Fibroblast of skin of back (primary cell): ENCODE data around the gene FAM135A.
A peak's percentile ranks its signal among the peaks of the same experiment; 100 is the strongest.
"Not testable (repeated sequence)": the region's sequence is repeated elsewhere in the genome, so short reads cannot be mapped to it uniquely, and the experiment has no call there.

ENCODE experiments used
- DNase-seq: peaks from one replicate; pipeline ENCODE4 v3.0.0-alpha.2; 2013

Gene FAM135A

DNA sequence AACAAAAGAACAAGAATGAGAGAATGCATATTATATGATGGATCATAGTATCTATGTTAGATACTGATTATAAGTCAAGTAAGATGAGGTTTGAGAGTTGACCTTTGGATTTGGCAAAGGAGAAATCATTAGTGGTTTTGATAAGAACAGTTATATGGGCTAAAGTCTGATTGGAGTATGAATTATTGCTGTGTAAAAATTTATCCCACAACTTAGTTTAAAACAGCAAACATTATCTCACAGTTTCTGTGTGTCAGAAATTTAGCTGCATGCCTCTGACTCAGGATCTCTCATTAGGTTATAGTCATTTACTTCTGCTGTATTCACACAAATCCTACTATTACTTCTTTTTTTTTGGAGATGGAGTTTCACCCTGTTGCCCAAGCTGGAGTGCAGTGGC, 56.7 kb downstream of the FAM135A start:
- no peak for DNase-seq

DNA sequence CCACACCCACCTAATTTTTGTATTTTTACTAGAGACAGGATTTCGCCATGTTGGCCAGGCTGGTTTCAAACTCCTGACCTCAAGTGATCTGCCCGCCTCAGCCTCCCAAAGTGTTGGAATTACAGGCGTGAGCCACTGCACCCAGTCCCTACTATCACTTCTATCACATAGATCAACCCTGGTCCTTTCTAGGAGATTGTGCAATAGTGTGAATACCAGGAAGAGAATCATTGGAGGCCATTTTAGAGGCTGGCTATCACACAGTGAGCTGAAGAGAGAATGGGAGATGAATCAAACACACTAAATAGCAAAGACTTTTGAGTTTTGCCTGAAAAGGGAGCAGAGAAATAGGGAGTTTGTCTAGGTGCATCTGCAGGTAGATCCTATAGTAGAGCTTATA, 57.2 kb downstream of the FAM135A start:
- not testable (repeated sequence) for DNase-seq

DNA sequence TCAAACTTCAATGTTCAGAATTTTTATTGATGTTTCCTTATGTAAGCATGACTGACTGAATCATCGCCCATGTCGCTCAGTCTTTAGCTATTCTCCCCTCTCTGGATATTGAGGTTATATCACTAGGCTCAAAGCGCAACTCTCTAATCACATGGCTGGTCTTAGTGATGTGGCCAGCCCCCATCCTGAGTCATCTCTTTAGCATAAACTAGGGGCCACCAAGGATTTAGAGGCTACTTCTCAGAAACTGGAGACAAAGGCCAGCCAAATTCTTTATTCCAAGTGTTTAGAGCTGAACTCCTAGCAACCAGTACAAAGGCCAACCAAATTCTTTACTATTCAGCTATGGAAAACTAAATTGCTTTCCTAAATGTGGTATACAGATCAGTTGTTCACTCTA, 61.4 kb downstream of the FAM135A start:
- peak; percentile 12 for DNase-seq

DNA sequence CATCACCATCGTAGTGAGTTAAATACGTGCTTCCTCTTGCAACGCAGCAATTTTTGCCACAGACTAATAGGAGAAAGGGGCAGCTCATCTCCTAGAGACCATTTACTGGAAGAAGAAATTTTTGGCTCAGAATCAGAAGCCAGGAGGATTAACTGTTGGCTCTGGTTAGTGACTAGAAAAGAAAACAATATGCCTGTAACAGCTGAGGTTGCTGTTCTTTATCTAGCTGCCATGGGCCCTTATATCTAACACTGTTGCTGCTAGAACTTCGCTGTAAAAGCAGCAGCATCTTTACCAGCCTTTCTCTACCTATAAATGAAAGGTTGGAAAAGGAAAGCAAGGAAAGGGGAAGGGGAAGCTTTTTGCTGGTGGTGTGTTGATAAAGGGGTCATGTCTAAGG, 65.9 kb downstream of the FAM135A start:
- DNase-seq = peak; percentile 35

DNA sequence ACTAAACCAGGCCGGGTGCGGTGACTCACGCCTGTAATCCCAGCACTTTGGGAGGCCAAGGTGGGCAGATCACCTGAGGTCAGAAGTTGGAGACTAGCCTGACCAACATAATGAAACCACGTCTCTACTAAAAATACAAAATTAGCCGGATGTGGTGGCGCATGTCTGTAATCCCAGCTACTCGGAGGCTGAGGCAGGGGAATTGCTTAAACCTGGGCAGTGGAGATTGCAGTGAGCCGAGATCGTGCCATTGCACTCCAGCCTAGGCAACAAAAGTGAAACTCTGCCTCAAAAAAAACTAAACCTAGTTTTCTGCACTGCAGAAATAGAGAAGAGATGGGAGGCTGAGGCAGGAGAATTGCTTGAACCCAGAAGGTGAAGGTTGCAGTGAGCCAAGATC, 73.3 kb downstream of the FAM135A start:
- DNase-seq = not testable (repeated sequence)

DNA sequence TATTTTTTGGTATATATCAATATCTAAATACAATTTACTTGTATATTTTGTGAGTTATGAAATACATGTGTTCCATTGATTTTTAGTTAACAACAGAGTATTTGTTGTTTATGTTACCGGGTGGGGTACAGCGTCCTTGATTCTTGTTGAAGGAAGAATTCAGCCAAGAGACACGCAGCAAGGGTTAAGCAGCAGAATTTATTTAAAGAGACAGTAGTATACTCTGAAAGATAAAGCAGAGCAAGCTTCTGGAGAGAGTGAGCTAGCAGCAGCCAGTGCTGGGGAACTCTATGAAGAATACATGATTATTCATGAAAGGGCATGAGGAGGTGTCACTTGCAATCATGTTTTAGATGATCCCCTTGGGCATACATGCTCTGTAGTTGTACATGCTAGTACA, 76.1 kb downstream of the FAM135A start:
- no peak for DNase-seq

DNA sequence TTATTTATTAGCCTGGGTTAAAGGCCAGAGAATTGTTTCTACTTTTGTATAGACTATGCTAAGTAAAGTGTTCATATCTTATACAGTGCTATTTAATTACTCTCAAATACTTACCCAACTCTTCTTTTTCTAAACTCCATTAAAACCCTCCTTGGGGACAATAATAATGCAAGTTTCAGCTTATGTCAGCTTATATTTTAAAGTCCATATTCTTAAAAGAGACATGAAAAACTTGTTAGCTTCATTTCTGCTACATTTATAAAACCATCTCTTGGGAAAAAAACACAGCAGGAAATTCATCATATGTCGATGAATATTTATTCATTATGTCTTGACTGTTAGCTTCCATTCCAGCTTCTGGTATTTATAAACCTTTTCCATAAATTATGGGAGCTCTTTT, 81.5 kb downstream of the FAM135A start:
- DNase-seq = no peak

DNA sequence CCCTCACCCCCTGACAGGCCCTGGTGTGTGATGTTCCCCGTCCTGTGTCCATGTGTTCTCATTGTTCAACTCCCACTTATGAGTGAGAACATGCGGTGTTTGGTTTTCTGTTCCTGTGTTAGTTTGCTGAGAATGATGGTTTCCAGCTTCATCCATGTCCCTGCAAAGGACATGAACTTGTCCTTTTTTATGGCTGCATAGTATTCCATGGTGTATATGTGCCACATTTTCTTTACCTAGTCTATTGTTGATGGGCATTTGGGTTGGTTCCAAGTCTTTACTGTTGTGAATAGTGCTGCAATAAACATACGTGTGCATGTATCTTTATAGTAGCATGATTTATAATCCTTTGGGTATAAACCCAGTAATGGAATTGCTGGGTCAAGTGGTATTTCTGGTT, 82.5 kb downstream of the FAM135A start:
- DNase-seq = not testable (repeated sequence)

DNA sequence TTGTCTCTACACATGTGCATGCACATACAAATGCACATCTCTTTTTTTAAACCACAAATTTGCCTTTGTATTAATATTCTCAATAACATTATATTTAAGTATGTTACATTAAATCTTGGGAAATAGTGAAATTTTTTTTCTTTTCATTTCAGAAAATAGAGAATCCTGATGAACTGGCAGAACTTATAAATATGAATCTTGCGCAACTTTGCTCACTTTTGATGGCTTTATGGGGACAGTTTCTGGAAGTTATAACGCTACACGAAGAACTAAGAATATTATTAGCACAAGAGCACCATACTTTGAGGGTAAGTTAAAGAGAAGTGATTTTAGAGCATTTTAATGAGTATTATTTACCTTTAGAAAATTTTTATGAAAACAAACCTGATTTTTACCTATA, 89.2 kb downstream of the FAM135A start:
- DNase-seq = no peak

DNA sequence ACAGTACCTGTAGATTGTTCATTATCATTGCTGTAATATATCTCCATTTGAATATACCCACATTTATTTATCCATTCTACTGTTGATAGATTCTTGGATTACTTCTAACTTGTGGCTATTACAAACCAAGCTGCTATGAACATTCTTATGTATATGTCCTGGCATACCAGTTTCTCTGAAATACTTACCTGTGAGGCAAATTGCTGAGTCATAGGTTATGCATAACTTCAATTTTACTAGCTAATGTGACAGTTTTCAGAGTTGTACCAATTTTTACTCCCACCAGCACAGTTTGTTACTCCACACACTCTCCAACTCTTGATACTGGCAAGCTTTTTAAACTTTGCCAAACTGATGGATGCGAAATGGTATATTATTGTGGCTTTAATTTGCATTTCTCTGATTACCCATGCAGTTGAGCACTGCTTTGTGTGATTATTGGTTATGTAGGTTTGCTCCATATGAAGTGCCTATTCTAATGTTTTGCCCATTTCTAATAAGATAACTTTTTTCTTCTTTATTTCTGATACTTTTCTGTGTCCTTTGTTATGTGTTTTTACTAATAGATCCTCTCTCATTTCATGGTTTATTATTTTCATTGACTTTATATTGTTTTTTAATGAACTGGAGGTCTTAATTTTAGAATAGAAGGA, 90.6 kb downstream of the FAM135A start:
- no peak for DNase-seq

DNA sequence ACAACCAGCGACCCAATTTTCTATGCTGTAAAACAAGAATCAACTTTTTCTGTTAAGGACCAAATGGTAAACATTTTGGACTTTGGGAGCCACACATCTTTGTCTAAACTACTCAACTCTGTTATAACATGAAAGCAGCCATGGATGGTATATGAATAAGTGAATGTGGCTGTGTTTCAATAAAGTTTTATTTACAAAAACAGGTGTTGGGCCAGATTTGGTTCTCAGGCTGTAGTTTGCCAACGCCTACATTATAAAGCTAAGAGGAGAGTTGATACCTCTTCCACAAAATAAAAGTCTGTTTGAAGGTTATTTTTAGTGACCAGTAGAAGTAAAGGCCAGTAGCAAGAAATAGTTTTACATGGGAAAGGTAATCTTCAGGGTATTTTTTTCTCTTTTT, 93.0 kb downstream of the FAM135A start:
- no peak for DNase-seq

DNA sequence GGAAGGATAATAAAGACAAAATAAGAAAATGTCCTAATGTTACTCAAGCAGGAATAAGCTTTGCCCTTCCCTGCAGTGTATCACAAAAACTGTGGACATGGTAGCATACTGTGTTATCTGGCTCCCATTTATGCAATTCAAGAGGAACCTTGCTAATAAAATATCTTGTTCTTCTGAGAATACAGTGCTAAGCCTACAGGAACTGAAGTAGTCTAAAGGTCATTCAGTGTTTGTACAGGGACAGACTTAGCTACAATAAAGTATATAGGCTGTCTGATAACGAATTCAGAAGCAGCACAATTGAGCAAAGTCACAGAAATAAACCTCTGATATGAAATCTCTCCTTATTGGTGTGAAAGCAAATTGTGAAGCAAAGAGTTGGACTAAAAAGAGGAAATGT, 93.9 kb downstream of the FAM135A start:
- DNase-seq = no peak

DNA sequence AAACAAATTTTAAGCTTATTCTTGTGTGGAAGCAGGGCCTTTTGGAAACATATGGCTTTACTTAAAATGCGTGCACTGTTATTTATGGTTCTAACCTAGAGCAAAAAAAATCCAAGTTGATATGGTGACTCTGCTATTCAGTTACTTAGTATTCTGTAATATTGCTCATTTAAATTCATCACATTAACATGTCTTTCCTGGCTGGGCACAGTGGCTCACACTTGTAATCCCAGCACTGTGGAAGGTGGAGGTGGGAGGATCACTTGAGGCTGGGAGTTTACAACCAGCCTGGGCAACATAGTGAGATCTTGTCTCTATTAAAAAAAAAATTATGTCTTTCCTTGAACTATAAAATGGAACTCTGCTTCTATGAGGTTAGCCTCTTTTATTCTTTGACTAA, 95.6 kb downstream of the FAM135A start:
- DNase-seq = no peak

DNA sequence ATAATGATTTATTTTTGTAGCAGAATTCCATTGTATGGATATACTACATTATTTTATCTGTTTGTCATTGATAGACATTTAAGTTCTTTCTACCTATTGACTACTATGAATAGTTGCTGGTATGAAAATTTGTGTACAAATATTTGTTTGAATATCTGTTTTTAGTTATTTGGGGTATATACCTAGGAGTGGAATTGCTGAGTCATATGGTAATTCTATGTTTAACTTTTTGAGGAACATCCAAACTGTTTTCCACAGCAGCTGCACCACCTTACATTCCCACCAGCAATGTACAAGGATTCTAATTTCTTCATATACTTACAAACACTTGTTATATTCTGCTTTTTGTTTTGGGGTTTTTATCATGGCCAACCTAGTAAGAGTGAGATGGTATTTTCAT, 97.3 kb downstream of the FAM135A start:
- no peak for DNase-seq

DNA sequence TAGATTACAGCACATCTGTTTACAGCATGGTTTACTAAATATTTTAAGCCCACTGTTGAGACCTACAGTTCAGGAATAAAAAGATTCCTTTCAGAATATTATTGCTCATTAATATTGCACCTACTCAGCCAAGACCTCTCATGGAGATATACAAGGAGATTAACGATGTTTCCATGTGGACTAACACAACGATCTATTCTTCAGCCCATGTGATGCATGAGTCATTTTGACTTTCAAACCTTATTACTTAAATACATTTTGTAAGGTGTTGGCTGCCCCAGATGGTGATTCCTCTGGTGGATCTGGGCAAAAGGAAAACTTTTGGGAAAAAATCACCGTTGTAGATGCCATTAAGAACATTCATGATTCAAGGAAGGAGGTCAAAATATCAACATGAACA, 105.4 kb downstream of the FAM135A start:
- DNase-seq = no peak

DNA sequence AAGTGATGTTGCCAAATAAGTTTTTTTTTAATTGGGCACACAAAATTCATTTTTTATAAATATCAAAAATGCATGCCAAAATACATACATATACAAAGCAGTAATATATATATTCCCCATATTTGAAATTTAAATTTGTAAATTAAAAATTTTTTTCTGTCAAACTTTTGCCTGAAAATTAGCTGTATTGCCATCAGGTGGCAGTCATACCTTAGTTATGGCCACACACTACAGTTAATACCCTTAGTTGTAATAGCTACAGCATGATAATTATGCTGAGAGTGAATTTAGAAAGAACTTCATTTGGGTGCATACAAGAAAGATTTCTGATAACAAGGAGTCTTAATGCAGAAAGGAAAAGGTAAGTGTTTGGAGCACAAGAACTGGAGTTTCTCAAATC, 107.3 kb downstream of the FAM135A start:
- no peak for DNase-seq

DNA sequence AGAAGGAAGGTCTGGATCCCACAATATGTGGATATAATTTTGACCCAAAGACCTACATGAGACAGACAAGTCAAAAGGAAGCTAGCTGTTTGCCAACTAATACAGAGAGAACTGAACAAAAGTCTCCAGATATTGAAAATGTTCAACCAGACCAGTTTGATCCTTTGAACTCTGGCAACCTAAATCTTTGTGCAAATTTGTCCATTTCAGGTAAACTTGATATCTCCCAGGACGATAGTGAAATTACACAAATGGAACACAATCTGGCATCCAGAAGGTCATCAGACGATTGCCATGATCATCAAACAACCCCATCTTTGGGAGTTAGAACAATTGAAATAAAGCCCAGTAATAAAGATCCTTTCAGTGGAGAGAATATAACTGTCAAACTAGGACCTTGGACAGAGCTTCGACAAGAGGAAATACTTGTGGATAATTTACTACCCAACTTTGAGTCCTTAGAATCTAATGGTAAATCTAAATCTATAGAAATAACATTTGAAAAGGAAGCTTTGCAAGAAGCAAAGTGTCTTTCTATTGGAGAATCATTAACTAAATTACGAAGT, 111.5 kb downstream of the FAM135A start:
- DNase-seq = no peak

DNA sequence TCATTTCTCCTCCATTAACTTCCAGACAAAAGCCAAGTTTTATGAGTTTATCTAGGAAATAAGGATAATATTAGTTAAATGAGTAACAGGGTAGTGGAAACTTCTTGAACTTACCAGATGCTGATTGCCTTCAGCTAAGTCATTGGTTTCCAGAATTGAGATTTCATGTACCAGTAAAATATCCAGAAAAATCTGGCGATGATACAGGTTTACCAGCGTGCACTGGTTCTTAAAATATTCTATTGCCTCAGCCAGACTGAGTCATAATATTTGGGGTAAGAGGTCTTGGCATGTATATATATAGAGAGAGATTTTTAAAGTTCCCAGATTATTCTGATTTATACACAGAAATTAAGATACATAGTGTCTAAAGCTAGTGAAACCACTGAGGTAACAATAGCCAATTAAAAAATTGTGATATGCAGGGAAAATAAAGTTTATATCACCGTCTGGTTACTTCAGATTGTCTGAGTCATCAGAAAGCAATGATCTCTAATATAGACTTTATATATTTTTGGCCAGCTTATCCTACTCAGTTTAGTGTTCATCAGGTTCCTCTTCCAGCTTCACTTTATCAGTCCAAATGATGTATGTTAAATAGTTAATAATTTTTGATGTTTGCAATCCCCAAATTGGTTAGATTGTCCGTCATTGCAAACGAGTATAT, 113.9 kb downstream of the FAM135A start:
- peak; percentile 33 for DNase-seq

DNA sequence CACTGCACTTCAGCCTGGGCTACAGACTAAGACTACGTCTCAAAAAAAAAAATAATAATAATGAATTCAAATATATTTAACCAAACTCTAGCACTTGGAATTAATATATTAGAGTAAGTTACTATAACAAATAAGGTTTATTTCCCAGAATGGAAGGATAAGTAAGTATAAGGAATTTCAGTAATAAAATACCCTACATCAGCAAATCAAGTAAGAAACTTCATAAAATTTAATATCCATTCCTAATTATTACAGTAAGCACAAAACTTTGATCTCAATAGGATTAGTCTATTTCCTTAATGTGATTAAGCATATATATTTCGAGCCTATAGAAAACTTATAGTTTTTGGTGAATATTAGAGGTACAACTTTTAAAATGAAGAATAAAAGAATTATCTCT, 116.7 kb downstream of the FAM135A start:
- DNase-seq = no peak

DNA sequence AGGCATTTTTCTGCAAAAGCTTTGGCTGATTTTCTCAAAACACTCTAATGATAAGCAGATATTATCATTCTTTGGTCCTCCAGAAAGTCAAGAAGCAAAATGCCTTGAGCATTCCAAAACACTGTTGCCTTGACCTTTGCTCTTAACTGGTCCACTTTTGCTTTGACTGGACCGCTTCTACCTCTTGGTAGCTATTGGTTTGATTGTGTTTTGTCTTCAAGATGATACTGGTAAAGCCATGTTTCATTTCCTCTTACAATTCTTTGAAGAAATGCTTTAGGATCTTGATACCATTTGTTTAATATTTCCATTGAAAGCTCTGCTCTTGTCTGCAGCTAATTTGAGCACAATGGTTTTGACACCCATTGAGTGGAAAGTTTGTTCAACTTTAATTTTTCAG, 117.8 kb downstream of the FAM135A start:
- no peak for DNase-seq

DNA sequence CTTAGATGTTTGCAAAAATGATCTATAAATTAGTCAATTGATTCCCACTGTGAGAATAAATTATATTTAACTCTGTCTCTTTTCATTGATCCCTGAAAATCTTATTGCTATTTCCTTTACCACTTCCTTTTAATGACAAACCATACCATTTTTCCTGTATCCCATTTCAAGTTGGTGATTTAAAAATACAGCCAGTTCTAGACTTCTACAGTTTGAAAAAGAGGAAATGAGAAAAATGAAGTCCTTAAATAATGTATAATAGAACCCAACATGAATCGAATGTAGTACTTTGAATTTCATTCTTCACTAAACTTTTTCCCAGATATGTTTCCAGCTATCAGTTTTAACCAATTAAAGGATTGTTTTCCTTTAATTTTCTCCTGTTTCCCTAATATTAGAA, 124.0 kb downstream of the FAM135A start:
- DNase-seq = no peak

DNA sequence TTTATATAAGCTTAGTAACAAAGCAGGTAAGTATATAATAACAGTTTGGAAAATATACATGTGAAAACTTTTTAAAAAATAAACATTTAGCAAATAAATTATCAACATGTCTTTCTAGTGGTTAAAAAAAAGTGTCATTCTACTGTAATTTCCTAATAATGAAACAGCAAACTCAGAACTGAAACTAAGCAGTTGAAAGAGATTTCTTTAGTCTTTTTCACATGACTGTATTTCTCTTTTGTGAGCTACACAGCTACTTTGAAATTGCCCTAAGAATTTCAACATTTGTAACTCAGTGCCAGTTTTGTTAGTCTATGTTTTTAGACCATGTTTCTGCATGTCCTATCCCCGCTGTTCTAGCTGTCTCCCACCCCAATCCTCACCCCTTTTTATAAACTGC, 125.1 kb downstream of the FAM135A start:
- DNase-seq = no peak

DNA sequence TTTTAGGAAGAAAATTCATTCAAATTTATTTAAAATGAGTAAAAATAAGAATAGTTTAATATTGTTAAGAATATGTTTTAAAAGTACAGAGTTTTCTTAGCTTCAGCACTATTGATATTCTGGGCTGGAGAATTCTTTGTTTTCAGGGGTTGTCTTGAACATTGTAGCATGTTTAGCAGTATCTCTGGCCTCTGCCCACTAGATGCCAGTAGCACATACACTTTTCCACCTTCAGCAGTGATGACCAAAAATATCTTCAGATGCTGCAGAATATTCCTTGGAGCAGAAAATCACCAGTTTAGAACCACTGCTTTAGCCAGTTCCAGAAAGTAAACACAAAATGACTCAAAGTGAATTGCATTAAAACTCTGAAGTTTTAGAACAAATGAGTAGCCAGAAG, 134.0 kb downstream of the FAM135A start:
- DNase-seq = peak; percentile 23

DNA sequence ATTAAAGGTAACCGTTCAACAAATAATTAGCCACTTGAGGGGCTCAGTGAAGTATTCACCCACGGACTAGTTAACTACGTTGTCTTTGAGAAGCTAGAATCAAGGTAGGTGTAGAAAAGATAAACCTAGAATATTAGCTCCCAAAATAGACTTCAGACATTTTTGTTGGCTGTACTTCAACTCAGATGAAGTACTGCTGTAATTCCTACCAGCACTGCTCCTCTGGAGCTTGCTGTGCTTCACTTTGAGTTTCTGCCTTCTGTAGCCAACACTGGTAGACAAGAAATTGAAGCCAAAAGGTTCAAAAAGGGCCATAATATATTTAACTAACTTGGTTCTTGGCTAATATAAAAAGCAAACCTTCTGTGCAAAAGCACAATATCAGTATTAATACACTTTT, 134.6 kb downstream of the FAM135A start:
- DNase-seq = no peak

DNA sequence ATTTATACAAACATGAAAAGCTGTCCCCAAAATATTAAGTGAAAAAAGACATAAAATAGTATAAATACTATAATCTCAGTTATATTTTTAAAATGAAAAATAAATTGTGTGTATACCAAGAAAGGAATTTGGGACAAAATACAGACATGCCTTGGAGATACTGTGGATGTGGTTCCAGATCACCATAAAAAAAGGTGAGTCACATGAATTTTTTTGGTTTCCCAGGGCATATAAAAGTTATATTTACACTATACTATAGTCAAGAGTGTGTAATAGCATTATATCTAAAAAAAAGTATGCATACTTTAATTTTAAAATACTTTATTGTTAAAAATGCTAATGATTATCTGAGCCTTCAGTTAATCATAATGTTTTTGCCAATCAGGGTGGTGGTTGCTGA, 136.0 kb downstream of the FAM135A start:
- peak; percentile 30 for DNase-seq
